Thyroid gland (tissue), 4 donors: Measurements from ENCODE around the gene GINM1.

Experiments
- POLR2A ChIP-seq, 2 donors: fragments of 450-650 bp; IDR thresholded peaks; one replicate each; pipeline ENCODE4 v1.6.1; 2017; ENCODE audit warnings: antibody characterized with exemption in 2 of 2, mild to moderate bottlenecking in 2 of 2, moderate library complexity in 1 of 2
- TF ChIP-seq, protein P1 (sequence below), 6 experiments: fragments of 200-600 bp in 3 of 6; fragments of 450-650 bp in 3 of 6; sonication (generic) in 3 of 6; IDR thresholded peaks; one replicate each; pipeline ENCODE4 v1.5.1; 2016 to 2019; ENCODE audit warnings: antibody characterized with exemption in 6 of 6, mild to moderate bottlenecking in 2 of 6, inconsistent platforms in 1 of 6, moderate library complexity in 1 of 6

- TF ChIP-seq, protein P1, sequence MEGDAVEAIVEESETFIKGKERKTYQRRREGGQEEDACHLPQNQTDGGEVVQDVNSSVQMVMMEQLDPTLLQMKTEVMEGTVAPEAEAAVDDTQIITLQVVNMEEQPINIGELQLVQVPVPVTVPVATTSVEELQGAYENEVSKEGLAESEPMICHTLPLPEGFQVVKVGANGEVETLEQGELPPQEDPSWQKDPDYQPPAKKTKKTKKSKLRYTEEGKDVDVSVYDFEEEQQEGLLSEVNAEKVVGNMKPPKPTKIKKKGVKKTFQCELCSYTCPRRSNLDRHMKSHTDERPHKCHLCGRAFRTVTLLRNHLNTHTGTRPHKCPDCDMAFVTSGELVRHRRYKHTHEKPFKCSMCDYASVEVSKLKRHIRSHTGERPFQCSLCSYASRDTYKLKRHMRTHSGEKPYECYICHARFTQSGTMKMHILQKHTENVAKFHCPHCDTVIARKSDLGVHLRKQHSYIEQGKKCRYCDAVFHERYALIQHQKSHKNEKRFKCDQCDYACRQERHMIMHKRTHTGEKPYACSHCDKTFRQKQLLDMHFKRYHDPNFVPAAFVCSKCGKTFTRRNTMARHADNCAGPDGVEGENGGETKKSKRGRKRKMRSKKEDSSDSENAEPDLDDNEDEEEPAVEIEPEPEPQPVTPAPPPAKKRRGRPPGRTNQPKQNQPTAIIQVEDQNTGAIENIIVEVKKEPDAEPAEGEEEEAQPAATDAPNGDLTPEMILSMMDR (IDR thresholded peaks at IDR 0.05), result no peak
- TF ChIP-seq POLR2A (IDR thresholded peaks at IDR 0.05), result no peak
Measured at GRCh38 chr6:149529650-149530049, 36.5 kb upstream of the GINM1 start.
